HL-60 (cell line): Measurements from ENCODE around the gene PHF13.

Experiments
- DNase-seq, 2 experiments: peaks; one replicate each; pipeline ENCODE4 v3.0.0-alpha.2; 2010 to 2020; ENCODE audit warnings: low read depth in 1 of 2, low spot score in 1 of 2
- H3K27ac ChIP-seq: fragments of 250-450 bp; sonication (Bioruptor Pico); replicated peaks from 2 replicates; pipeline ENCODE4 v1.5.1; 2020; ENCODE audit warnings: mild to moderate bottlenecking, moderate library complexity
- H3K27me3 ChIP-seq: fragments of 250-450 bp; sonication (Bioruptor Pico); 2 replicates; pipeline ENCODE4 v1.5.1; 2021; ENCODE audit warnings: mild to moderate bottlenecking, moderate library complexity; ENCODE audit not compliant: insufficient read depth, poor library complexity, severe bottlenecking
- H3K4me3 ChIP-seq: replicated peaks from 2 replicates; pipeline ENCODE4 v1.5.1; 2011; ENCODE audit warnings: mild to moderate bottlenecking, control low read depth, low read length; ENCODE audit not compliant: insufficient read depth
- CTCF ChIP-seq: IDR thresholded peaks from one replicate; pipeline ENCODE4 v1.5.1; 2011; ENCODE audit warnings: low read length, control low read depth, inconsistent platforms; ENCODE audit not compliant: insufficient read depth
- GABPA ChIP-seq: IDR thresholded peaks from 2 replicates; pipeline ENCODE4 v1.6.1; 2012; ENCODE audit warnings: low read depth
- POLR2AphosphoS5 ChIP-seq: IDR thresholded peaks from 2 replicates; pipeline ENCODE4 v1.6.1; 2012; ENCODE audit warnings: low read depth
- SPI1 ChIP-seq: IDR thresholded peaks from 2 replicates; pipeline ENCODE4 v1.6.1; 2012; ENCODE audit warnings: low read depth, mild to moderate bottlenecking, borderline replicate concordance
- TF ChIP-seq, protein P1 (sequence below): IDR thresholded peaks from 2 replicates; pipeline ENCODE4 v1.6.1; 2012; ENCODE audit warnings: low read depth; ENCODE audit not compliant: insufficient replicate concordance

PHF13 gene

GRCh38 chr1:6590046-6590445 lies 23.5 kb upstream of the PHF13 start:
- DNase-seq: no peak
- Histone ChIP-seq H3K4me3 (no peak overlapping the region), H3K27me3 (no peaks in the 10 kb centered on the region), H3K27ac (no peak overlapping the region)
- TF ChIP-seq CTCF (no peak), POLR2AphosphoS5 (no peak), SPI1 (no peak), GABPA (no peak)
- TF ChIP-seq, protein P1, sequence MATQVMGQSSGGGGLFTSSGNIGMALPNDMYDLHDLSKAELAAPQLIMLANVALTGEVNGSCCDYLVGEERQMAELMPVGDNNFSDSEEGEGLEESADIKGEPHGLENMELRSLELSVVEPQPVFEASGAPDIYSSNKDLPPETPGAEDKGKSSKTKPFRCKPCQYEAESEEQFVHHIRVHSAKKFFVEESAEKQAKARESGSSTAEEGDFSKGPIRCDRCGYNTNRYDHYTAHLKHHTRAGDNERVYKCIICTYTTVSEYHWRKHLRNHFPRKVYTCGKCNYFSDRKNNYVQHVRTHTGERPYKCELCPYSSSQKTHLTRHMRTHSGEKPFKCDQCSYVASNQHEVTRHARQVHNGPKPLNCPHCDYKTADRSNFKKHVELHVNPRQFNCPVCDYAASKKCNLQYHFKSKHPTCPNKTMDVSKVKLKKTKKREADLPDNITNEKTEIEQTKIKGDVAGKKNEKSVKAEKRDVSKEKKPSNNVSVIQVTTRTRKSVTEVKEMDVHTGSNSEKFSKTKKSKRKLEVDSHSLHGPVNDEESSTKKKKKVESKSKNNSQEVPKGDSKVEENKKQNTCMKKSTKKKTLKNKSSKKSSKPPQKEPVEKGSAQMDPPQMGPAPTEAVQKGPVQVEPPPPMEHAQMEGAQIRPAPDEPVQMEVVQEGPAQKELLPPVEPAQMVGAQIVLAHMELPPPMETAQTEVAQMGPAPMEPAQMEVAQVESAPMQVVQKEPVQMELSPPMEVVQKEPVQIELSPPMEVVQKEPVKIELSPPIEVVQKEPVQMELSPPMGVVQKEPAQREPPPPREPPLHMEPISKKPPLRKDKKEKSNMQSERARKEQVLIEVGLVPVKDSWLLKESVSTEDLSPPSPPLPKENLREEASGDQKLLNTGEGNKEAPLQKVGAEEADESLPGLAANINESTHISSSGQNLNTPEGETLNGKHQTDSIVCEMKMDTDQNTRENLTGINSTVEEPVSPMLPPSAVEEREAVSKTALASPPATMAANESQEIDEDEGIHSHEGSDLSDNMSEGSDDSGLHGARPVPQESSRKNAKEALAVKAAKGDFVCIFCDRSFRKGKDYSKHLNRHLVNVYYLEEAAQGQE: no peak

GRCh38 chr1:6591222-6591621 lies 22.3 kb upstream of the PHF13 start:
- H3K27ac ChIP-seq: no peak overlapping the region
- DNase-seq: peak in 1 of 2 experiments; percentile 89
- no peak overlapping the region for H3K4me3 ChIP-seq
- no peak for TF ChIP-seq CTCF
- TF ChIP-seq, protein P1: no peak
- peak; percentile 94 for TF ChIP-seq SPI1
- H3K27me3 ChIP-seq: no peaks in the 10 kb centered on the region

GRCh38 chr1:6591644-6592043 lies 21.9 kb upstream of the PHF13 start:
- TF ChIP-seq POLR2AphosphoS5 (0 out of 2 replicates have a peak, but pooled peaks have one; percentile 2), GABPA (no peak), CTCF (no peak)
- TF ChIP-seq, protein P1: no peak
- Histone ChIP-seq H3K27me3 (no peaks in the 10 kb centered on the region), H3K27ac (no peak overlapping the region), H3K4me3 (no peak overlapping the region)
- no peak for DNase-seq
